Ishikawa (cell line): ENCODE results near the gene CEP57L1.

Source experiments
- CEBPB ChIP-seq: IDR thresholded peaks from 2 replicates; pipeline ENCODE4 v1.6.1; 2012
- CREB1 ChIP-seq: IDR thresholded peaks from 2 replicates; pipeline ENCODE4 v1.6.1; 2012; ENCODE audit warnings: low read depth
- EGR1 ChIP-seq: IDR thresholded peaks from 2 replicates; pipeline ENCODE4 v1.6.1; 2012
- EP300 ChIP-seq: IDR thresholded peaks from 2 replicates; pipeline ENCODE4 v1.6.1; 2012; ENCODE audit warnings: borderline replicate concordance
- FOXM1 ChIP-seq: IDR thresholded peaks from 2 replicates; pipeline ENCODE4 v1.6.1; 2012; ENCODE audit warnings: low read depth, borderline replicate concordance
- MAX ChIP-seq: IDR thresholded peaks from 2 replicates; pipeline ENCODE4 v1.6.1; 2012
- NFIC ChIP-seq: IDR thresholded peaks from 2 replicates; pipeline ENCODE4 v1.6.1; 2012
- RAD21 ChIP-seq: IDR thresholded peaks from 2 replicates; pipeline ENCODE4 v1.6.1; 2012; ENCODE audit warnings: low read depth
- REST ChIP-seq: IDR thresholded peaks from 2 replicates; pipeline ENCODE4 v1.6.1; 2012; ENCODE audit warnings: low read depth, mild to moderate bottlenecking
- TAF1 ChIP-seq: IDR thresholded peaks from 2 replicates; pipeline ENCODE4 v1.6.1; 2012; ENCODE audit warnings: low read depth, mild to moderate bottlenecking
- TCF12 ChIP-seq: IDR thresholded peaks from 2 replicates; pipeline ENCODE4 v1.6.1; 2012; ENCODE audit warnings: low read depth
- TEAD4 ChIP-seq: IDR thresholded peaks from 2 replicates; pipeline ENCODE4 v1.6.1; 2012
- USF1 ChIP-seq: IDR thresholded peaks from 2 replicates; pipeline ENCODE4 v1.6.1; 2012
- YY1 ChIP-seq: IDR thresholded peaks from 2 replicates; pipeline ENCODE4 v1.6.1; 2012; ENCODE audit warnings: low read depth
- ZBTB7A ChIP-seq: IDR thresholded peaks from 2 replicates; pipeline ENCODE4 v1.6.1; 2012; ENCODE audit warnings: low read depth

CEP57L1 gene

GRCh38 chr6:109165392-109165974 is 70.2 kb downstream of the CEP57L1 start:
- no peak for TF ChIP-seq USF1
- TF ChIP-seq TAF1: no peak
- no peak for TF ChIP-seq CEBPB
- TF ChIP-seq MAX: no peak
- TF ChIP-seq TEAD4: no peak
- TF ChIP-seq ZBTB7A: no peak
- no peak for TF ChIP-seq NFIC
- no peak for TF ChIP-seq CREB1
- no peak for TF ChIP-seq EGR1
- no peak for TF ChIP-seq REST
- TF ChIP-seq TCF12: no peak
- no peak for TF ChIP-seq EP300
- TF ChIP-seq RAD21: no peak
- no peak for TF ChIP-seq FOXM1
- TF ChIP-seq YY1: no peak

- no peak for TF ChIP-seq YY1
- no peak for TF ChIP-seq CREB1
- TF ChIP-seq EP300: no peak
- no peak for TF ChIP-seq REST
- TF ChIP-seq TEAD4: no peak
- no peak for TF ChIP-seq CEBPB
- no peak for TF ChIP-seq TCF12
- TF ChIP-seq TAF1: no peak
- no peak for TF ChIP-seq RAD21
- TF ChIP-seq EGR1: no peak
- TF ChIP-seq NFIC: no peak
- no peak for TF ChIP-seq USF1
- TF ChIP-seq MAX: no peak
- TF ChIP-seq FOXM1: no peak
Observed at GRCh38 chr6:109166673-109167072, 71.4 kb downstream of the CEP57L1 start.

GRCh38 chr6:109167562-109167961 is 72.3 kb downstream of the CEP57L1 start:
- TF ChIP-seq TAF1: no peak
- no peak for TF ChIP-seq EGR1
- TF ChIP-seq CREB1: no peak

GRCh38 chr6:109170333-109170732 is 75.0 kb downstream of the CEP57L1 start:
- TF ChIP-seq TCF12 (no peak), YY1 (no peak), TEAD4 (no peak), RAD21 (no peak), FOXM1 (no peak), TAF1 (no peak), NFIC (no peak), MAX (no peak), CEBPB (no peak), REST (no peak), EGR1 (no peak), ZBTB7A (no peak), EP300 (no peak), USF1 (no peak)
